Measurements from ENCODE around the gene FGD5.

FGD5 gene

DNA sequence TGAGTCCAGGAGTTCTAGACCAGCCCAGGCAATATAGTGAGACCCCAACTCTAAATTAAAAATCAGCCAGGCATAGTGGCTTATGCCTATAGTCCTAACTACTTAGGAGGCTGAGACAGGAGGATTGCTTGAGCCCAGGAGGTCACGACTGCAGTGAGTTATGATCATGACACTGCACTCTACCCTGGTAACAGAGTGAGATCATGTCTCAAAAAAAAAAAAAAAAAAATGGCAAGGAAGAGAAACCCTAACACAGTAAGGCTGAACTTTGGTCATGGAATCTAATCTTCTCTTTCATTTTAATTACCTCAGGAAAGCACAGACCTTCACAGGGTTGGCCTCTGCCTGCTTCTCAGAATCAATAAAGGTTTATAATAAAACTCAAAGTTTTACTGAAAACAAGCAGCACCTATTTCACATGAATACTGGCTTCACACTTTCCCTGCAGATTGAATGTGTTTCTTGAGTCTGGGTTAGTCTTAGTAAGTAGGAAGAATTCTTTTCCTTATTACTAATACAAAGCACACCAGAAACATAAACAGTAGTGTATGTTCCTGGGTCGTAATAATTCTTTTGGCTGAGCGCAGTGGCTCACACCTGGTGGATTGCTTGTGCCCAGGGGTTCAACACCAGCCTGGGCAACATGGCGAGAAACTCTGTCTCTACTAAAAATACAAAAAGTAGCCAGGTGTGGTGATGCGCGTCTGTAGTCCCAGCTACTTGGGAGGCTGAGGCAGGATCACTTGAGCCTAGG lies 117.0 kb downstream of the FGD5 start:
- no peak for DNase-seq

DNA sequence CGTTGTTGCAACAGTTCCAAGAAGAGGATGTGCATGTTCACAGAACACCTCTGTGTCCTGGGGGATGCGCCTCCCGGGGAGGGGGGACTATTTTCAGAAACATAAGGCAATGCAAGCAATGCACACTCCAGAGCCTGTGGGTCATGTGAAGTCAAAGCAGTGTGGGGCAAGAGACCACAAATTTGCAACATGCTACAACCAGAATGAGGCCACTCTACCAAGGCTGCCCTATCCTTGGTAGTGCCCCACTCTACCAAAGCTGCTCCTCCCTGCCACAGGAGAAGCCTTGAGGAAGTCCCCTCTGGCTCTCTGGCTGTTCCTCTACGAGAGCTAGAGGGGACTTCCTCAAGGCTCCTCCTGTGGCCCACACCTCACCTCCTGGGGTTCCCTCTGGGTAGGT lies 120.2 kb downstream of the FGD5 start:
- no peak for DNase-seq

DNA sequence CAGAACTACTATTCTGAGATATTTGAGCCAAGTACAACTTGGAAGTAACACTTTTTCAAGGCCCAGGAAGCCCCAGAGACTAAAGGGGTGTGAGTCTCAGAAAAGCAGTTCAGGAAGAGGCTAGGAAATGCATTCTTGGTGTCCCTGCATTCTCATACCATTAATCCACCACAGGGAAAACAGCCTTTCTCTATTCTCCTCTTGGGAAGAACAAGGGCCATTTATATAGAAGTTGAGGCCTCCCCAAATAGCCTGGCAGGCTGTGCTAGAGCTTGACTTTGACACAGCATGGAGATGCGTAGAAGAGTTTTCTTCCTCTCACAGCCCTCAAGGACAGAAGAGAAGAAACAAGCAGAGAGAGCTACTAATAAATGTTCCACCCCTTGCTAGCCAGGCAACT lies 123.1 kb downstream of the FGD5 start:
- no peak for DNase-seq

DNA sequence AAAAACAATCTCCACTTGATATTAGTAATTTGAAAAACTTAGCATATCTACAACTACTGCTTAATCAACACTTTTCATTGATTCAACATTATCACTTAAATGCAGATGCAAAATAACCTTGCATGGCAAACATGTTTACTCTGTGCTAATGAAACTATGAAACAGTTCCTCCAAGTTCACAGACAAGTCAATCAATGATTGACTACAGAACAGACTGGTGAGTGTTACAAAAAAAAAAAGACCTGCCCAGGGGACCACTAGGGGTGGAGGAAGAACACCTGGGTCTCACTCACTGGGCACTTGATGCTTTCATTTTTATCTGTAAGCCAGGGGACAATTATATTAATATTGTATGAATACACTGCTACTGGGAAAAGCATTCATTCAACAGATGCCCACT lies 124.3 kb downstream of the FGD5 start:
- DNase-seq: no peak

DNA sequence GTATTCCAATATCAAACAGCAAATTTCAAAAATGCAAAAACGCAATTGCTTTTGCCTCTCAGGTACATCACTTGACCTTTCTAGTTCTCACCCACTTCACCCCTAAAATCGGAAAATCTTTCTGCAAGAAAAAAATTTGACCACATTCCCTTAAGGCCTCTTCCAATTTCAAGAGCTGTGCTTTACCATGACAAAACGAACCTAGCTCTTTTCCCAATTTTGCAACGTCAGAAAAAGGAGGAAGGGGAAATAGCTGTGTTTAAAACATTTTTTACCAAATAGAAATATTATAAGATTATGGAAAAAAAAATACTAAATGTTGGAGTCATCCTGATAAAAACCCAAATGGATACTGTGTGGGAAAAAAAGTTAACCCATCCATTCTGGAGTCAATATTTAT lies 127.5 kb downstream of the FGD5 start:
- DNase-seq: no peak

- no peak for DNase-seq
Measured at GRCh38 chr3:14946739-14947099, 128.0 kb downstream of the FGD5 start.

DNA sequence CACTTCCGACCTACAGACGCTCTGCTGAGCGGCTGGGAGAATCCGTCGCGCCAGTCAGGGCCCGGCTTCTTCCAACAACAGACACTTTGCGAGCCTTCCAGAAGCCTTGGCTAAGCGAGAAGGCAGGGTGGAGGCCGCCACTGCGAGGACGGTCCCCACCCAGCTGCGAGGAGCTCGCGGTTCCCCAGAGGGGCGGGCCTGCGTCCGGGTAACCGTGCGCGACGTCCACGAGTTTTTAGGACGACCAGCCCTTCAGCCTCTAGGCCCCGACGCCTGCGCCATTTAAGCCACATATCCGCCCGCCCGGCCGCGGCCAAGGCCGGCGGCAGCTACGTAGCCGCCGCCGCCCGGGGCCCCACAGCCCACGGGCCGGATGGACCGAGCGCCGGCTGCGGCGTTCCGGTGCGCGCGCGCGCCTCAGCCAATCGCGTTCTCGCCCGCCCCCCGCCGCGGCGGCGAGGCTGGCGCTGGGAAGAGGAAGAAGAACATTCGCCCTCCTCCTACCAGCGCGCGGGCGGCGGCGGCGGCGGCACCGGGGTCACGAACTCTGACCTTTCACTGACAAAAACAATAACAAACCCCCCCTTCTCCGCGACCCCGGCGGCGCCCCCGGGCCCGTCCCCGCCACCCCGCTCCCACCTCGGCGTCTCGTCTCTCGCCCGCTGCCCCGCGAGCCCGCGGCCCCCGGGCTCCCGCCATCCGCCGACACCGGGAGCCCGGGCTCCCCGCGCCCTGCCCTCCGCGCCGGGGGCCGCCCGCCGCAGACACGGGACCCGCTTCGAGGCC lies 128.5 kb downstream of the FGD5 start, which contains the start of gene NR2C2:
NR2C2 (plus strand) TSS at position 484 of the 786 bp plus-strand sequence. CDS start 56,332 bp downstream, outside the sequence.
- peak; percentile 91 for DNase-seq

GRCh38 chr3:14947886-14948608 lies 129.3 kb downstream of the FGD5 start:
- DNase-seq: peak; percentile 97

DNA sequence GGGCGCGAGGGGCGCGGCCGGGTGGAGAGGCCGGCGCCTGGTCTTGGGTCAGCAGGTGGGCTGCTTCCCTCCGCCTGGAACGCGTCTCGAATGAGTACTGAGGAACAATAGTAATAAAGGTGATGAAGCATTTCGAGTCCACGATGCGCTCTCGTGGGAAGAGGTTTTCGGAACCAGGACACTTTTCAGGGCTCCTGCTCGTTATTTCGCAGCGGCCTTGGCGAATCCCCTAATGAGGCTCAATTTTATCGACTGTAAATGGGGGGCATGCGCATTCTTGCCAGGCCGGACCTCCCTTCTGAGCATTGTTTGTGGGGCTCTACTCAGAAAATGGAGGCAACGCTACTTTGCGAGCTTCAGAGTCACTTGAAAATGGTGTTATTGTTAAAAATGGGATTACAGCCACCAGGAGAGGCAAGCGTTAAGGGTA lies 129.9 kb downstream of the FGD5 start:
- DNase-seq: no peak

GRCh38 chr3:14949126-14949525 lies 130.4 kb downstream of the FGD5 start:
- DNase-seq: no peak

GRCh38 chr3:14950274-14950673 lies 131.5 kb downstream of the FGD5 start:
- DNase-seq: no peak

DNA sequence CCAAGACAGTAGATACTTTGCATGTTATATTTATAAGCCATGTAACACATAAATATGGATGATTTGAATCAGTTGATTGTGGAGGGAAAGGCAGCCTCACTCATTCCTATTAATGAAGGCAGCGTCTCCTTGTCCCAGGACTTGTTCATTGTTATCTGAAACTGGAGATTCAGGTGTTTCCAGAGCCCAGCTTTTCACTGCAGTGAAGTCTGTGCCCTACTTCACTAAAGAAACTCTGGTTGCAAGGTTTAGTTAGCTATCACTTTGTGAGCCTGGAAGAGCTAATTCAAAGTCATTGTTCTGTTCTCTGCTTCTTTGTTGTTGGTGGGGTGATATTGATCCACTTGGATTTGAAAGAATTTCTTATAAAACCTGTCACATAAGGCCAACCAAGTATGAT lies 138.4 kb downstream of the FGD5 start:
- DNase-seq: no peak

- DNase-seq: no peak
Measured at GRCh38 chr3:14957925-14958324, 139.2 kb downstream of the FGD5 start.

DNA sequence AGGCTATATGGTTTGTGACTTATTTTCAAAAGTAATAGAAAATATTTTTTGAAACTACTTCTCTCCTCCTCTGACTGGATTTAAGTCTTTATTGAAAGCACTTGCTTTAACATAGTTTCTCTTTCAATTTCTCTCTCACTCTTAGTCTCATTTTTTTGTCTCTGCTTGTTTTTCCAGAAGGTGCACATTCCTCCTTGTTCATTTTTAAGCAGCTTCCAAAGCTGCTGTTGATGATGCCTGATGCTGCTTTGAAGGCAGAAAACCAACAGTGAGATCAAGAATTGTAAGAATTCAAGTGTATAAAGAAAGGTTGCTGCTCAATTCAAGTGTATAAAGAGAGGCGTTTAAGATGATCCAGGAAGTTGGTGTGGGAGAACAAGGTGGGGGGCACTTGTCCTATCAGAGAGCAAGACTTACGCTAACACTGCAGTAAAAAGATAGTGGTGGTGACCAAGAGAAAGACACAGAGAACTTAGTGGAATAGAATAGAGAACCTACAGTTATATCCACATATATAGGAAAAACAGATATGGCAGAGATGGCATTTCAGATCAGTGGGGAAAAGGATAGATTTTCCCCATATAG lies 140.7 kb downstream of the FGD5 start:
- no peak for DNase-seq

GRCh38 chr3:14962762-14963161 lies 144.0 kb downstream of the FGD5 start:
- DNase-seq: no peak

DNA sequence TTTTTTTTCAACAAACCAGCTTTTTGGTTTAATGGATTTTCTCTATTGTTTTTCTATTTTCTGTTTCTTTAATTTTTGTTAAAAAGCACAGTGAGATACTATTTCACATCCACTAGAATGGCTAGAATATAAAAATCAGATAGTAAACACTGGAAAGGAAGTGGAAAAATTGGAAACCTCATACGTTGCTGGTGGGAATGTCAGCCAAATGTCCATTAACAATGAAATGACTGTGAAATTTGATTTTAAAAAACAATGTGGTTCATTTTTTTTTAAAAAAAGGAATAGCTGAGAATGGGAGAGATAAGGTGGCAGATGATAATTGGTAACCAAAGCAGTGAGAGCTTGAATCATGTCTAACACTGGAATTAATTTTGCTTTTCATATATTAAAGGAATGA lies 148.5 kb downstream of the FGD5 start:
- no peak for DNase-seq

DNA sequence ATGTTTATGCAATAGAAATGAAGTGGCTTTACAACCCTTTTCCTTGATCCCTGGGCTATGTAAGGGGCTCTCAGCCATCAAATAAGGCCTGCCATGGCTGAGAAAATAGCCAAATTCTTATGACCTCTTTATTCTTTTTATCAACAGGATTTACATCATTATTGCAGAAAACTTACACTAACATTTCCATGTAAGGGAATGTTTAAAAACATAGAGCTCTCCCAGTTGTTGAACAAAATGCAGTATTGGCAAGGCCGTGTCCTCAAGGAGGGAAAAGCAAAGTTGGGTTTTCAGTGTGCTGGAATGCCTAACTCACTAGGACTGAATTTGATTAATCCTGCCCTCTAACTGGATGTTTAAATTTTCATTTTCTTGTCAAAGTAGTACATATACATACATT lies 150.9 kb downstream of the FGD5 start:
- no peak for DNase-seq

GRCh38 chr3:14976317-14976716 lies 157.6 kb downstream of the FGD5 start:
- no peak for DNase-seq

GRCh38 chr3:14980689-14981088 lies 161.9 kb downstream of the FGD5 start:
- no peak for DNase-seq
